Hepatocyte (in vitro differentiated cells): ENCODE measurements around the gene UBTD2. TPM values are rescaled to one million over a fixed set of nuclear protein-coding genes. Genes with fewer than 3 reads are reported as not detected.

ENCODE experiments used
- DNase-seq: peaks from one replicate; pipeline ENCODE4 v3.0.0-alpha.2; 2016; ENCODE audit warnings: low spot score
- H2AFZ ChIP-seq: fragments of 200-600 bp; sonication (generic); 2 replicates; pipeline ENCODE4 v1.6.0; 2016; ENCODE audit warnings: antibody characterized with exemption, mild to moderate bottlenecking
- H3K27ac ChIP-seq: fragments of 200-600 bp; sonication (generic); 2 replicates; pipeline ENCODE4 v1.5.1; 2016; ENCODE audit warnings: mild to moderate bottlenecking
- H3K27me3 ChIP-seq: fragments of 200-600 bp; sonication (generic); 2 replicates; pipeline ENCODE4 v1.6.1; 2016
- H3K36me3 ChIP-seq: fragments of 200-600 bp; sonication (generic); replicated peaks from 2 replicates; pipeline ENCODE4 v1.5.1; 2016; ENCODE audit warnings: low read depth; ENCODE audit not compliant: insufficient read depth
- H3K4me1 ChIP-seq: fragments of 200-600 bp; sonication (generic); 2 replicates; pipeline ENCODE4 v1.5.1; 2016; ENCODE audit warnings: mild to moderate bottlenecking, moderate library complexity; ENCODE audit not compliant: insufficient read depth
- H3K4me2 ChIP-seq: fragments of 200-600 bp; sonication (generic); 2 replicates; pipeline ENCODE4 v1.6.0; 2016
- H3K4me3 ChIP-seq: fragments of 200-600 bp; sonication (generic); 2 replicates; pipeline ENCODE4 v1.5.1; 2016; ENCODE audit warnings: mild to moderate bottlenecking
- H3K79me2 ChIP-seq: fragments of 200-600 bp; sonication (generic); 2 replicates; pipeline ENCODE4 v1.6.0; 2017; ENCODE audit warnings: mild to moderate bottlenecking
- H3K9me2 ChIP-seq: fragments of 200-600 bp; sonication (generic); replicated peaks from 2 replicates; pipeline ENCODE4 v1.6.0; 2017; ENCODE audit warnings: mild to moderate bottlenecking; ENCODE audit not compliant: insufficient read depth
- H3K9me3 ChIP-seq: fragments of 200-600 bp; sonication (generic); 2 replicates; pipeline ENCODE4 v1.5.1; 2016; ENCODE audit warnings: low read depth, mild to moderate bottlenecking
- H4K20me1 ChIP-seq: fragments of 200-600 bp; sonication (generic); 2 replicates; pipeline ENCODE4 v1.6.0; 2016; ENCODE audit warnings: mild to moderate bottlenecking; ENCODE audit not compliant: insufficient read depth, poor library complexity, severe bottlenecking
- EZH2 ChIP-seq: fragments of 200-600 bp; sonication (generic); IDR thresholded peaks from 2 replicates; pipeline ENCODE4 v1.6.1; 2016; ENCODE audit warnings: antibody characterized with exemption, mild to moderate bottlenecking, borderline replicate concordance
- EZH2phosphoT487 ChIP-seq: fragments of 200-600 bp; sonication (generic); IDR thresholded peaks from one replicate; pipeline ENCODE4 v1.6.1; 2018; ENCODE audit warnings: antibody characterized with exemption, mild to moderate bottlenecking, low read depth, moderate library complexity; ENCODE audit not compliant: unreplicated experiment, severe bottlenecking
- WGBS: methylation state at CpG from one replicate; pipeline ENCODE4 v1.1.6; 2016; ENCODE audit warnings: low lambda C conversion rate; ENCODE audit errors: missing lambda C conversion rate; 5-methylcytosine and 5-hydroxymethylcytosine counted together
- polyA plus RNA-seq: library from polyadenylated mRNA; unstranded; fragments of >200 nt; fragmentation: Nextera tagmentation; extraction: Ambion mirVana; gene quantifications from 2 replicates; pipeline ENCODE4 v1.2.1, GENCODE V29; 2016
- total RNA-seq: library from RNA; depleted of rRNA; stranded (reverse); fragments of >200 nt; gene quantifications from 2 replicates; pipeline ENCODE4 v1.2.3, GENCODE V29; 2014
- TF ChIP-seq, protein P1 (sequence below): fragments of 200-600 bp; sonication (generic); IDR thresholded peaks from 2 replicates; pipeline ENCODE4 v1.5.1; 2016; ENCODE audit warnings: antibody characterized with exemption, mild to moderate bottlenecking; ENCODE audit not compliant: poor library complexity

UBTD2 gene
- total and polyA plus RNA-seq, 2 experiments from 2014 or later: 27.4 to 51.7 TPM

DNA sequence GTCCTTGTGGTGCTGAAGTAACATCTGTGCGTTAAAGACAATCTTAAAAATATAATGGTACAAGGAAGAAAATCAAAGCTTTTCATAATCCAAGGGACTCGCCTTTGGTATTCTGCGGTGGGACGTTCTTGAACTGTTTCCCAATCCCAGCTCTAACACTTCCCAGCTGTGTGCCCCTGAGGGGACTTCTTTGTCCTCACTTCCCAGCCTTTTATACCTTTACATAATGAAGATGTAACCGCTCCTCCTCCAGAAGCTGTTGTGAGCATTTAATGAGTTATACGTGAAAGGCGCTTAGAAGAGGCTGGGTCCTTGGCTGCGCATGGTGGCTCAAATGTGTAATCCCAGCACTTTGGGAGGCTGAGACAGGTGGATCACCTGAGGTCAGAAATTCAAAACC lies 112.4 kb downstream of the UBTD2 start:
- H3K36me3 ChIP-seq: no peaks in the 10 kb centered on the region
- H3K9me3 ChIP-seq: no peaks in the 10 kb centered on the region
- DNase-seq: no peak
- no peaks in the 10 kb centered on the region for H3K9me2 ChIP-seq
- H3K79me2 ChIP-seq: peaks cover 8% of the 10 kb centered on the region
- H3K27me3 ChIP-seq: no peaks in the 10 kb centered on the region
- peaks cover 24% of the 10 kb centered on the region for H3K4me1 ChIP-seq
- no peak overlapping the region for H3K4me3 ChIP-seq
- no peak overlapping the region for H3K4me2 ChIP-seq
- no peak overlapping the region for H3K27ac ChIP-seq
- no peak overlapping the region for H2AFZ ChIP-seq
- H4K20me1 ChIP-seq: no peaks in the 10 kb centered on the region
- TF ChIP-seq, protein P1, sequence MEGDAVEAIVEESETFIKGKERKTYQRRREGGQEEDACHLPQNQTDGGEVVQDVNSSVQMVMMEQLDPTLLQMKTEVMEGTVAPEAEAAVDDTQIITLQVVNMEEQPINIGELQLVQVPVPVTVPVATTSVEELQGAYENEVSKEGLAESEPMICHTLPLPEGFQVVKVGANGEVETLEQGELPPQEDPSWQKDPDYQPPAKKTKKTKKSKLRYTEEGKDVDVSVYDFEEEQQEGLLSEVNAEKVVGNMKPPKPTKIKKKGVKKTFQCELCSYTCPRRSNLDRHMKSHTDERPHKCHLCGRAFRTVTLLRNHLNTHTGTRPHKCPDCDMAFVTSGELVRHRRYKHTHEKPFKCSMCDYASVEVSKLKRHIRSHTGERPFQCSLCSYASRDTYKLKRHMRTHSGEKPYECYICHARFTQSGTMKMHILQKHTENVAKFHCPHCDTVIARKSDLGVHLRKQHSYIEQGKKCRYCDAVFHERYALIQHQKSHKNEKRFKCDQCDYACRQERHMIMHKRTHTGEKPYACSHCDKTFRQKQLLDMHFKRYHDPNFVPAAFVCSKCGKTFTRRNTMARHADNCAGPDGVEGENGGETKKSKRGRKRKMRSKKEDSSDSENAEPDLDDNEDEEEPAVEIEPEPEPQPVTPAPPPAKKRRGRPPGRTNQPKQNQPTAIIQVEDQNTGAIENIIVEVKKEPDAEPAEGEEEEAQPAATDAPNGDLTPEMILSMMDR: no peak
- TF ChIP-seq EZH2phosphoT487: no peak
- TF ChIP-seq EZH2: no peak
- whole genome bisulfite sequencing: 88% methylated on average over 8 of the region's 8 CpGs

DNA sequence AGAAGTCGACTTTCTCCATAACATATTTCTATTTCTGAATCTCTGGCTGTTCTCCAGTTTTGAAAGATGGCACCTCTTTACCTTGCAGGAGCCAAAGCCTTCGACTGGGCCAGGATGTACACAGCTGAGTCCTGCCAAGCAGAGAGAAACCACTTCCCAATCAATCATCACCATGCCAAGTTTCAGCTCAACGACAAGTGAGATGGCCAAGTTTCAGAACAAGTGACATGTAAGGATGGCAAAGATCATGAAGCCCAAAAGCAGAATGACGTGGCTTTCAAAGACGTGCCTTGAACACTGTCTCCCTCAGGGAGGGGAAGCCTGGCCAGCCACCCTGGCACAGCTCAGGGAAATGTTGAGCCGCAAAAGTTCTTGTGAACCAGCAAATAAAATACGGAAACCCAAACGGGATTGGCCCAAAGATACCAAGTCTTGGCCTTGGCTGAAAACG lies 113.3 kb downstream of the UBTD2 start:
- H3K79me2 ChIP-seq: peaks cover 8% of the 10 kb centered on the region
- H3K4me1 ChIP-seq: peaks cover 24% of the 10 kb centered on the region

DNA sequence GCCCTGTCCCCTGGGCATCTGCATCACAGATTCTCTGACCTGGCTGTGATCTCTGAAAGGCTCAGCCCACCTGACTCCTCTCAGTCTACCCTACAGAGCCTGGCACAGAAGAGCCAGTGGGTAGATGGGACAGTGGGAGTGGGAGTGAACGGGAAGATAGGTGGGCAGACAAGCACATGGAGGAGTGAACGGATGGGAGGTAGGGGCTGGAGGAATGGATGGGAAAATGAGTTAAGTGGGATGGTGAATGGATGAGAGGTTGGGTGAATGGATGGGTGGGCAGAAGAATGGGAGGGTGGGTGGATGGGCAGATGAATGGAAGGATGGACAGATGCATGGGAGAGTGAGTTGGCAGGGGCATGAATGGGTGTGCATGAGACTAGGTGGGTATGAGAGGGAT lies 114.3 kb downstream of the UBTD2 start:
- Histone ChIP-seq H3K4me1 (peaks cover 14% of the 10 kb centered on the region), H4K20me1 (no peaks in the 10 kb centered on the region)

More for the DNA sequence above, 113.3 kb downstream of the UBTD2 start:
- no peaks in the 10 kb centered on the region for H3K9me3 ChIP-seq
- TF ChIP-seq EZH2phosphoT487 (no peak), EZH2 (no peak)
- TF ChIP-seq, protein P1: no peak
- WGBS: 94% methylated on average over 9 of the region's 9 CpGs
- H3K4me2 ChIP-seq: no peak overlapping the region
- no peaks in the 10 kb centered on the region for H3K27me3 ChIP-seq
- DNase-seq: no peak
- no peaks in the 10 kb centered on the region for H3K36me3 ChIP-seq
- no peaks in the 10 kb centered on the region for H3K9me2 ChIP-seq
- H2AFZ ChIP-seq: no peak overlapping the region
- no peak overlapping the region for H3K27ac ChIP-seq
- H3K4me3 ChIP-seq: no peak overlapping the region
- no peaks in the 10 kb centered on the region for H4K20me1 ChIP-seq

More for the DNA sequence above, 114.3 kb downstream of the UBTD2 start:
- no peaks in the 10 kb centered on the region for H3K36me3 ChIP-seq
- H3K79me2 ChIP-seq: peaks cover 8% of the 10 kb centered on the region
- no peaks in the 10 kb centered on the region for H3K27me3 ChIP-seq
- TF ChIP-seq EZH2phosphoT487 (no peak), EZH2 (no peak)
- TF ChIP-seq, protein P1: no peak
- no peaks in the 10 kb centered on the region for H3K9me3 ChIP-seq
- no peak overlapping the region for H3K4me3 ChIP-seq
- WGBS: 91% methylated on average over 2 of the region's 2 CpGs
- no peak overlapping the region for H3K4me2 ChIP-seq
- no peaks in the 10 kb centered on the region for H3K9me2 ChIP-seq
- no peak overlapping the region for H3K27ac ChIP-seq
- H2AFZ ChIP-seq: no peak overlapping the region
- no peak for DNase-seq
